Activated T-cell treated with anti-CD3 and anti-CD28 coated beads, Interleukin-2, amount 50 U/mL, for 4 hours (primary cell): ENCODE data around the gene PI16. TPM values are rescaled to one million over a fixed set of nuclear protein-coding genes. Genes with fewer than 3 reads are reported as not detected.
A peak's percentile ranks its signal among the peaks of the same experiment; 100 is the strongest.

Experiments
- ATAC-seq, 2 donors: fragments of 200-7000 bp; cut with Tn5 transposase; one replicate each; pipeline ENCODE4 v1.10.0; 2021
- DNase-seq: peaks from one replicate; pipeline ENCODE4 v3.0.0-alpha.2; 2020
- H3K27me3 Mint-ChIP-seq: one replicate; pipeline ENCODE4 v1.8.0; 2021; ENCODE audit warnings: low read depth, mixed read lengths
- H3K36me3 Mint-ChIP-seq: one replicate; pipeline ENCODE4 v1.8.0; 2022; ENCODE audit warnings: mixed read lengths; ENCODE audit not compliant: insufficient read depth
- H3K4me1 Mint-ChIP-seq: one replicate; pipeline ENCODE4 v1.8.0; 2021; ENCODE audit warnings: low read depth, mixed read lengths
- H3K4me3 Mint-ChIP-seq: one replicate; pipeline ENCODE4 v1.8.0; 2021; ENCODE audit warnings: mild to moderate bottlenecking, moderate library complexity, mixed read lengths
- H3K9me3 Mint-ChIP-seq: one replicate; pipeline ENCODE4 v1.8.0; 2021; ENCODE audit warnings: mixed read lengths
- total RNA-seq, 3 donors: library from RNA; stranded (reverse); gene quantifications; one replicate each; pipeline ENCODE4 v1.2.1, GENCODE V29; 2021

PI16 gene
- total RNA-seq, 3 donors from 2014 or later: not detected

DNA sequence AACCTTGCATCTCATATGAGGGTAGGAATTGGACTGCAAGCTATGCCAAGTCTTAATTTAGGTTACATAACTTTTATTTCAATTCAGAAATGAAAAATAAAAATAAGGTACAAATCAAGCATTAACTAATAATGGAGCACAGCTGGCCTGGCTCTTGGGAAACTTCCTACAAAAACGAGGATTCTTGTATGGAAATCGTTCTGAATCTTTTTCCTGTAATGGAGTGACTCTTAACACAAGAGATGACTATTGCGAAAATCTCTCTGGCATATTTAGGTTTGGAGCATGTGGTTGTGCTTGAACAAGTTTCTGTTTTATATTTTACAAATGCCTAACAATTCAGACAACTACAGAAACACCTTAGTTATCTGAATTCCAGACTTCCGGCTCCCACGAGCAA, 34.0 kb upstream of the PI16 start:
- Mint-ChIP-seq H3K4me1 (peaks cover 5% of the 10 kb centered on the region), H3K4me3 (no peak overlapping the region), H3K27me3 (no peaks in the 10 kb centered on the region), H3K36me3 (peaks cover 24% of the 10 kb centered on the region), H3K9me3 (no peaks in the 10 kb centered on the region)
- ATAC-seq (no peak), DNase-seq (no peak)

DNA sequence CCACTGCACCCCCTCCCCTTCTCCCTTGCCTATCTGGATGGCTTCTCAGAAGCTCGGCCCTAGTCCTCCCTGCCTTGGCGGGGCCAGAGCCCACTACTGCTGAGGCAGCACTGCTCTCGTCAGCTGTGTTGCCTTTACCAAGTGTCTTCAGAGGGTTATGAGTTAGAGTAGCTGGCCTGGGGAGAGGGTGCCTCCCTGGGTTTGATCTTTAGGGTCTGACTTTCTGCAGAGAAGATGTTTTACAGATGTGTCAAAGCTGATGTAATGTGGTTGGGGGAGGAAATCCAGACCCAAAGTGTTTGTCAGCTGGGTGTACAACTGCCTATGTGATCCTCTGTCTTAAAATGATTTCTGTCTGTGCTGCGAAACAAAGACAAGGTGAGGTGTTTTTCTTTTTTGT, 30.4 kb upstream of the PI16 start:
- H3K27me3 Mint-ChIP-seq: no peaks in the 10 kb centered on the region
- H3K9me3 Mint-ChIP-seq: no peaks in the 10 kb centered on the region
- peaks cover 2% of the 10 kb centered on the region for H3K4me1 Mint-ChIP-seq
- peaks cover 22% of the 10 kb centered on the region for H3K36me3 Mint-ChIP-seq
- DNase-seq (no peak), ATAC-seq (no peak)
- H3K4me3 Mint-ChIP-seq: no peak overlapping the region

DNA sequence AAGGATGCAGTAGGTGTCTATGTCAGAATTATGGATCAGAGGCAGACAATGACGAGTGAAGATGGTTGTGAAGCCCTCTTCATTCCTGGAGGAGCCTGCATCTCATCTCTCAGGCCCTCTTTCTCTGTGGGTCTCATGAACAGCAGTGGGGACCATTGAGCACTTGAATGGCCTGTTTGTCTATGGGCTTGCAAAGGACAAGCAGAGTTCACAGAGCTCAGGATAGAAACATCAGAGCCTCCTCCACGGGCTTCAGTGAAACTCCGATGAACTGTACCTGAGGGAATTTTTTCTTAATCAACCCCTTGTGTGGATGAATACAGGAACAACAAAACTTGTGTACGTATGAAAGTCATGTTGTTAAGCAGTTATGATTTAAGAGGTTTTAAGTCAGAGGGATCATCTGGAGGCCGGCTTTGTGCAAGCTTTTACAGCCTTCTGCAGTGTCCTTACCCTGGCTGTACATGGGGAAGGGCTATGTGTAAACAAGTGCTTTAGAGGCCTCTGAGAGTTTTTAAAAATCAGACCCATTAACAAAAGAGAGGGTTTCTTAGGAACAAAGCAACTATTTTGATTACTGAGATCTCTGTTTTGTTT, 29.7 kb upstream of the PI16 start:
- H3K36me3 Mint-ChIP-seq: peaks cover 16% of the 10 kb centered on the region
- H3K4me1 Mint-ChIP-seq: peaks cover 2% of the 10 kb centered on the region
- ATAC-seq (no peak), DNase-seq (no peak)
- no peaks in the 10 kb centered on the region for H3K27me3 Mint-ChIP-seq
- H3K4me3 Mint-ChIP-seq: no peak overlapping the region
- no peaks in the 10 kb centered on the region for H3K9me3 Mint-ChIP-seq

DNA sequence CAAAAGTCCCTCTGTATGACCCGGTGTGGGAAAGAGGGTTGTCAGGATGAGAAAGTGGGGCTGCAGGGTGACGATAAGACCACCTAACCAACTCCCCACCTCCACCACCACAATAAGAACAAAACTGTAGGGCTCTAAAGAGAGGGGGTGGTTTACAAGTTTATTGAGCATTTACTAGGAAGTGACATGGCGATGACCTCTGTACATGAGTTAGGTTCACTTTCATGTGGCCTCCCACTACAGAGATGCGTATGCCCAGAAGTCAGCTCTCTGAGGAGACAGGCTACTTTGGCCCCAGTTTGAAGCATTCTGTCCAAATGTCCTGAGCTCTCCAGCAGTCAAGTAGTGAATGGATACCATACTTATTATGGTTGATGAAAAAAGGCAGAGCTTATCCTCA, 28.7 kb upstream of the PI16 start:
- no peaks in the 10 kb centered on the region for H3K9me3 Mint-ChIP-seq
- H3K36me3 Mint-ChIP-seq: peaks cover 16% of the 10 kb centered on the region
- H3K27me3 Mint-ChIP-seq: no peaks in the 10 kb centered on the region
- no peak for DNase-seq
- peak; percentile 27 to 61 for ATAC-seq
- H3K4me3 Mint-ChIP-seq: no peak overlapping the region
- peaks cover 2% of the 10 kb centered on the region for H3K4me1 Mint-ChIP-seq

DNA sequence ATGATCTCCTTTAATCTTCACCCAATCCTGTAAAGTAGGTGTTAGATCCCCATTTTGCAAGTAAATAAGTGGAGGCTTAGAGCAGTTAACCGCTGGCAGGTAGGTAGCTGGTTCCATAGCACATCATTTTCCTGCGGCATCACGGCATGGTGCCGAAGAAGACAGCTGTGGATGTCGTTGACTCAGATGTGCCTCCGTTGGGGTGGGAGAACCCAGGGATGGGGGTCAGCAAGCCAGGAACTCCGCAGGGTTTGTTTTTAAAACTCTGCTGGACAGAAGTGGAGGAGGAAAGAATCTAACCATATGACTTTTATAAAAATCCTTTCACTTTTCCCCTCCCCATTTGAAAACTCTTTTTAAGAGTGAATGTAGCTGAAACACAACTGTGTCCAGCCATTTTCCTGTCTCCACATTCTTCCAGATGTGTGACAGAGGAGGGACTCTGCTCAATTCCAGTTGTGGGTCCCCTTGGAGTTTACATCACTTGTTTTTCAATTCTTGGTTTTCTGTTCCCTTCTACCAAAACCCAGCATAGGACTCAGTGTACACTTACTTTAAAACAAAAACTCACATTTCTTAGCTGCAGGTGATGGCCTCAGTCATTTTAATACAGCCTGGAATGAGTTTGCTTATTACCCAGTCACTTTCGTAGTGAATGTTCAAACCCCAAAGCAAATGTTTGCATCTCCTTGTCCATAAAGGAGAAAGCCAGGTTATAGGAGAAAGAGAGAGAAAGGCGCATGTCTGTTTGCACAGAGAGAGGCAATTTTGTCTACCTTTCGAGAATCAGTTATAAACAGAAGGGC, 27.6 kb upstream of the PI16 start:
- no peak for DNase-seq
- no peak for ATAC-seq
- peaks cover 13% of the 10 kb centered on the region for H3K36me3 Mint-ChIP-seq
- H3K4me1 Mint-ChIP-seq: peaks cover 2% of the 10 kb centered on the region
- H3K27me3 Mint-ChIP-seq: no peaks in the 10 kb centered on the region
- H3K4me3 Mint-ChIP-seq: no peak overlapping the region
- H3K9me3 Mint-ChIP-seq: no peaks in the 10 kb centered on the region

DNA sequence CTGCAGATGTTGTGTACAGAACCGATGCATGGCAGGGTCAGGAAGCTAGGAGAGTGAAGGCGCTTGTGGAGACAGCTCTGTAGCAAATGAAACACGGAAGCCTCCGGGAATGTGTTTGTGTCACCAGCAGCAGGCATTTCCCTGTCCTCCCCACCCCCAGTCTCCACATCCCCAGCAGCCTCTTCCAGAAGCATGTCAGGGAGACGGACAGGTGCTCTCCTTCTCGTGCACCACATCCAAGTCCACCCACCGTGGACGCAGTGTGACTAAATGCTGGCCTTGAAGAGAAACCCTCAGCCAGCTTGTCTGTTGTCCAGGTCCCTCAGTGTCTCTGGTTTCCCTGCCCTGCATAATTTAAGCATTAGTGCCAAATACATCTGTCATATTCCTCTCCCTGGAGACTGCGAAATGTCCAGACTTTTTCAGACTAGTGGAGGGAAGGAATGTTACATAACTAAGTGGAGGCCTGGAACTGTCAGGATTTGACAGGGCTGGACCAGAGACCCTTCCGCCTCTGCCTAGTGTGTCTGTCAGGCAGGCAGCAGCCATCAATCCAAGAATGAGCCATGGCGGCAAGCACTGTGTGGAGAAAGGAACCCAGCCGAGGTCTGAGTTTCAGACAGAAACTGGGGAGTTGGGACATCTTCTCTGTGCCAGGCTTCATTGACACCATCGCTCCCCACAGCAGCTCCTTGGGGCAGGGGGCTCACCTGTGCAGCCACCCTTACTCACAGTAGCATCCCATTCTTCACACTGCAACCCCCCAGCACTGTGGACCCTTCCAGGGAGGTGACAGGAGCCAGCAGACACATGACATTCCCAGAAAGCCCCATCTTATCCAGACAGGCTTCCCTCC, 26.6 kb upstream of the PI16 start:
- Mint-ChIP-seq H3K36me3 (peaks cover 13% of the 10 kb centered on the region), H3K4me3 (no peak overlapping the region), H3K9me3 (no peaks in the 10 kb centered on the region), H3K4me1 (peaks cover 2% of the 10 kb centered on the region), H3K27me3 (no peaks in the 10 kb centered on the region)
- no peak for DNase-seq
- no peak for ATAC-seq

DNA sequence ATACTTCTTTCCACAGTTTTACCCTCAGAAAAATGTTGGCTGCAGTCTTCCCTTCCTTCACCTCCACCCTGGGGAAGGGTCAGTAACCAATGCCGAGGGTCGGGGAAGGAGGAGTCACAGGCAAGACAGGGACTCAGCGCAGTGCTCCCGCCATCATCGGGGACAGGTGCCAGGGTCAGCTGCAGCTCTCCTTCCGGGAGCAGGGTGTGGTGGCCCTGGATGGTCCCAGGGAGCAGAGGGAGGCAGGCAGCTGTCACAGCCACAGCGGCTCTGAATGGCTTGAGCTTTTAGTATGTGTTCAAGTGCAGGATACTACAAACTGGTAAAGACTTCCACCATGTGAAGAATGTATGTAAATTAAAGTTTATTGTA, 26.0 kb upstream of the PI16 start:
- H3K36me3 Mint-ChIP-seq: peaks cover 13% of the 10 kb centered on the region
- H3K4me1 Mint-ChIP-seq: peaks cover 2% of the 10 kb centered on the region
- ATAC-seq (no peak), DNase-seq (no peak)
- H3K4me3 Mint-ChIP-seq: no peak overlapping the region
- no peaks in the 10 kb centered on the region for H3K9me3 Mint-ChIP-seq
- no peaks in the 10 kb centered on the region for H3K27me3 Mint-ChIP-seq

DNA sequence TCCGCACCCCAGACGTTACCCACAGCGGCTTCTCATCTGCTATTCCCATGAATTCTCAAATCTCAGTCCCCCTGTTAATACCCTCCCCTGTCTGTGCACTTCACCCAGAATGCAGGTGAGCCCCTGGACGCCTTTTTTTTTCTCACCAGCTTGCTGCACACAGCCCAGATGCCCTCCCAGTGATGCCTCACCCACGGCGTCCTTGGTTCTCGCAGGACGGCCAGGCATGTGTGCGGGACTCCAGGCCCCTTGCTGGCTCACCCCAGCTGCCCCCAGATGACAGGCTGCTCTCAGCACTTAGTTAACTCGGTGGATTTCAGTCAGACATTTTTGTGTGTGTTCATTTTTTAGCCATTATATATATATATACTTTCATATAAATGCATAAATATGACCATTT, 25.4 kb upstream of the PI16 start:
- no peak for DNase-seq
- peaks cover 11% of the 10 kb centered on the region for H3K36me3 Mint-ChIP-seq
- no peaks in the 10 kb centered on the region for H3K9me3 Mint-ChIP-seq
- ATAC-seq: no peak
- H3K4me3 Mint-ChIP-seq: no peak overlapping the region
- H3K4me1 Mint-ChIP-seq: peaks cover 2% of the 10 kb centered on the region
- no peaks in the 10 kb centered on the region for H3K27me3 Mint-ChIP-seq

DNA sequence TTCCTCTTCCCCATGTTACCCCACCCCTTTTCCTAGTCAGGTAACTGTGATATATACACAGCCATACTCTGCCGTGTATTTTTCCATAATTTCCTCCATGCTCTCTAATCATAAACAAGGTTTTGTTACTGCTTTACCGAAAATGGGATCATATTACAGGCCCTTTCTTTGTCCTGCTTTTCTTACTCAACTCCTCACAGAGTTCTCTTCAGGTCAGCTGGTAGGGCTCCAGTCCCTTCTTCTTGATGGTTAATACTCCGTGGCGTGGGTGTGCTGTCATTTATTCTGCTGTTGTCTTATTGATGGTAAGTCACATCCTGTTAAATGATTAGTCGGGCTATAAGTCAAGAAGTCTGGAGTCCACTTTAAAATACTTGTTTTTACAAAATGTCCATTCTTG, 24.9 kb upstream of the PI16 start:
- no peaks in the 10 kb centered on the region for H3K9me3 Mint-ChIP-seq
- H3K4me3 Mint-ChIP-seq: no peak overlapping the region
- H3K27me3 Mint-ChIP-seq: no peaks in the 10 kb centered on the region
- H3K36me3 Mint-ChIP-seq: peaks cover 7% of the 10 kb centered on the region
- DNase-seq: no peak
- ATAC-seq: no peak
- H3K4me1 Mint-ChIP-seq: peaks cover 2% of the 10 kb centered on the region

DNA sequence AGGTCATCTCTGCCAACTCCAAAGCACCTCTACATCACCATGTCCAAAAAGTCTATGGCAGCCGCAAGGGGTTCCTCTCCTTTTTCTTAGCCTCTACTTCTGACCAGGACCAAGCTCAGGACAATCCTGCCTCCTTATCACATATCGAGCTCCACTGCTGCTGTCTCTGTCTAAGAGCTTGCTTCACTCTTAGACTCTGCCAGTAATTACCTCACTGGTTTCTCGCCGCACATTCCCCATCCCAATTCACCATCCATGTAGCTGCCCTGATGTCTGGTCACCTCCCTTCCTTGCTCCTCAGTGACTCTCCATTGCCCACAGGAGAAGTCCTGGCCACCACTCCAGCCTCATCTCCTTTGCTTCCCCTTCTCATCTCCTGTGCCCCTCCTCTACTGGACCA, 24.1 kb upstream of the PI16 start:
- H3K4me3 Mint-ChIP-seq: no peak overlapping the region
- DNase-seq: no peak
- peaks cover 4% of the 10 kb centered on the region for H3K36me3 Mint-ChIP-seq
- ATAC-seq: no peak
- peaks cover 2% of the 10 kb centered on the region for H3K4me1 Mint-ChIP-seq
- no peaks in the 10 kb centered on the region for H3K27me3 Mint-ChIP-seq
- H3K9me3 Mint-ChIP-seq: no peaks in the 10 kb centered on the region

DNA sequence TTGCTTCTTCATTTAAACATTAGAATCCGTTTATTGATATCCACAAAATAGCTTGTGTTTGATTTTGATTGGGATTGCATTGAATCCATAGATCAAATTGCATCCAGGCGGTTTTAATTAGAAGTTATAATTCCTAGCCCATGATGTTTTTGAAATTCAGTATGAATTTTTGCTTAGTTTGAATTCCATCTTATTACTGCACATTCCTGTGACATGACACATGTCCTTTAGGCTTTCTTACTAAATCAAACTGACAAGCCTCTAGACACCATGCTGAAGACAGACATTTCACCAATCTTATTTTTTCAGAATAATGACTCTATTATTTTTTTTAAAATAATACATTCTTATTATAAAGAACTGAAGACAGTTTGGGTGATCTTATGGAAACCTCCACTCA, 21.4 kb upstream of the PI16 start:
- no peak overlapping the region for H3K4me3 Mint-ChIP-seq
- no peak for DNase-seq
- H3K4me1 Mint-ChIP-seq: no peaks in the 10 kb centered on the region
- no peaks in the 10 kb centered on the region for H3K9me3 Mint-ChIP-seq
- no peaks in the 10 kb centered on the region for H3K36me3 Mint-ChIP-seq
- no peaks in the 10 kb centered on the region for H3K27me3 Mint-ChIP-seq
- no peak for ATAC-seq

DNA sequence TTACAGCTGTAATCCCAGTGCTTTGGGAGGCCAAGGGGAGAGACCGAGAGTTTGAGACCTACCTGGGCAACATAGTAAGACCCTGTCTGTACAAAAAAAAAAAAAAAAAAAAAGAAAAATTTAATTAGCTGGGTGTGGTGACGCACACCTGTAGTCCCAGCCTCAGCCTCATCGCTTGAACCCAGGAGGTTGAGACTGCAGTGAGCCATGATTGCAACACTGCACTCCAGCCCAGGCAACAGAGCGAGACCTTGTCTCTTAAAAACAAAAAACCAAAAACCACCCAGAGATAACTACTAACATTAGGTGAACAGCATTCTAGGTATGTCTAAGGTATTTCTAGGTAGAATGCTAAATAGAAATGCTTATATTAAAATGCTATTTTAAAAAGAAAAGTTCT, 21.0 kb upstream of the PI16 start:
- H3K9me3 Mint-ChIP-seq: no peaks in the 10 kb centered on the region
- H3K27me3 Mint-ChIP-seq: no peaks in the 10 kb centered on the region
- ATAC-seq (no peak), DNase-seq (no peak)
- H3K36me3 Mint-ChIP-seq: no peaks in the 10 kb centered on the region
- H3K4me1 Mint-ChIP-seq: no peaks in the 10 kb centered on the region
- H3K4me3 Mint-ChIP-seq: no peak overlapping the region

DNA sequence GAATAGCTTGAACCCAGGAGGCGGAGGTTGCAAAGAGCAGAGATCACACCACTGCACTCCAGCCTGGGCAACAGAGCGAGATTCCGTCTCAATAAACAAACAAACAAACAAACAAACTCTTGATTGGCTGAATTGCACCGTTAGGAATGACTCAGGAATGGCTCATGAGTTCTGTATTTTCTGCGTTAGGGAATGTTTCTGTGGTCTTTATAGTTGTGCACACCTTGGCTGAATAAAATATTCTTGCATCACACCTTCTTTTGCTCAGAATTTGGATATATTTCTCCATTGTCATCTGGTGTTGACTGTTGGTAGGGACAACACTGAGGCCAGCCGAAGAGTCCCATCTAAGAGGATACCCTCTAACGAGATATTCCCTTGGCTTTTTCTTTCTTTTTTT, 19.6 kb upstream of the PI16 start:
- H3K4me3 Mint-ChIP-seq: no peak overlapping the region
- no peak for DNase-seq
- ATAC-seq: no peak
- no peaks in the 10 kb centered on the region for H3K9me3 Mint-ChIP-seq
- no peaks in the 10 kb centered on the region for H3K4me1 Mint-ChIP-seq
- H3K27me3 Mint-ChIP-seq: no peaks in the 10 kb centered on the region
- no peaks in the 10 kb centered on the region for H3K36me3 Mint-ChIP-seq

DNA sequence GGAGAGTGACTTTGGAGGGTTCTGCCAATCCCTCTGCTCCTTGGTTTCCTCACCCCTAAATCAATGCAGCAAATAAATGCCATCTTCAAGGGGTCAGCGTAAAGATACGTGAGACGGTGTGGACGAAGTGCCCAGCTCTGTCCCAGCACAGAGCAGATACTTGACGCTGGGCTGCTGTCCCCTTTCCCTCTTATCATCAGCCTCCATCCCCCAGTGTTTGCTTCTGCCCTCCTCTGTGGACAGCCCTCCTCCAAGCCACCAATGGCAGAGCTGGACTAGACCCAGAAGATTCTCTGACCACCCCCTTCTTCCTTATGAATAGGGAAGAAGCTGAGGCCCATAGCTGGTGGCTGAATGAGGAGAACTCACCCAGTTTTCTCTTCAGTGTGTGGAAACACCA, 17.7 kb upstream of the PI16 start:
- Mint-ChIP-seq H3K9me3 (no peaks in the 10 kb centered on the region), H3K36me3 (no peaks in the 10 kb centered on the region), H3K27me3 (peaks cover 5% of the 10 kb centered on the region), H3K4me1 (no peaks in the 10 kb centered on the region), H3K4me3 (no peak overlapping the region)
- ATAC-seq: no peak
- no peak for DNase-seq

DNA sequence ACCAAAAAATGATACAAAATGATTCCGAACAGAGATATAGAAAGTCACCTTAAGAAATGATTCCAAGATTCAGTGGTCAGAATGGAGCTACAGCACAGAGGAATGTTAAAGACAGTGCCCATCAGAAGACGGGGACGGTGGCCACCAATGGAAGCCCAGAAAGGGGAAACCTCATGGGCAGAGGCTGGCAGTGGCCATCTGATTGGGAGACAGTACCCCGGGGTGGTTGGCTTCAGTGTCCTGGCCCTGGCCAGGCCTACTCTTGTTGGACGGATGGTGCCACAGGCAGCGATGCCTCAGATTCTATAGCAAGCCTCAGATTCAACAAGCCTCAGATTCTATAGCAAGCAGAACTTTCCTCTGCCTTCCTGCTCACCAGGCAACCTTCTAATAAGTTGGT, 16.6 kb upstream of the PI16 start:
- H3K27me3 Mint-ChIP-seq: peaks cover 5% of the 10 kb centered on the region
- no peaks in the 10 kb centered on the region for H3K36me3 Mint-ChIP-seq
- no peaks in the 10 kb centered on the region for H3K9me3 Mint-ChIP-seq
- no peak overlapping the region for H3K4me3 Mint-ChIP-seq
- DNase-seq (no peak), ATAC-seq (no peak)
- H3K4me1 Mint-ChIP-seq: no peaks in the 10 kb centered on the region
